ENCODE data around the gene CS. TPM values are rescaled to one million over a fixed set of nuclear protein-coding genes. Genes with fewer than 3 reads are reported as not detected.
"Not testable (repeated sequence)": the region's sequence is repeated elsewhere in the genome, so short reads cannot be mapped to it uniquely, and the experiment has no call there.

The CS gene
- total and polyA plus RNA-seq, 2 donors (not counting 1 experiment from before 2014, with no cell fraction given): 117 to 170 TPM

- peaks cover 3% of the 10 kb centered on the region for H3K36me3 ChIP-seq (ENCODE audit: control insufficient read depth, insufficient read depth, low read length)
- no peaks in the 10 kb centered on the region for H3K27me3 ChIP-seq (ENCODE audit: control insufficient read depth, insufficient read depth, low read length)
- no peaks in the 10 kb centered on the region for H4K20me1 ChIP-seq (ENCODE audit: control insufficient read depth, extremely low read depth, insufficient read depth, low read length)
- H2AFZ ChIP-seq (ENCODE audit: low read length): no peak overlapping the region
- H3K27ac ChIP-seq (ENCODE audit: insufficient read depth, low read length): no peak overlapping the region
- no peak overlapping the region for H3K4me2 ChIP-seq (ENCODE audit: extremely low read depth, insufficient read depth, low read length)
- DNase-seq (ENCODE audit: low read depth in 2 of 2): no peak
- H3K4me1 ChIP-seq (ENCODE audit: control insufficient read depth, extremely low read depth, insufficient read depth, low read length): peaks cover under 1% of the 10 kb centered on the region
- H3K4me3 ChIP-seq (replicated peaks in 1 of 4; ENCODE audit: control extremely low read depth in 1 of 4, insufficient read depth in 1 of 4, low read depth in 3 of 4, low read length in 4 of 4): no peak overlapping the region
- no peak overlapping the region for H3K9ac ChIP-seq (ENCODE audit: insufficient read depth, low read length)
- no peaks in the 10 kb centered on the region for H3K79me2 ChIP-seq (ENCODE audit: control insufficient read depth, insufficient read depth, low read length)
- no peaks in the 10 kb centered on the region for H3K9me3 ChIP-seq (ENCODE audit: control insufficient read depth, insufficient read depth, low read depth, low read length)
- TF ChIP-seq CTCF (conservative IDR thresholded peaks at IDR 0.05 in 1 of 2, IDR thresholded peaks at IDR 0.05 in 1 of 2; ENCODE audit: low read depth in 1 of 2, low read length in 2 of 2): no peak
- TF ChIP-seq EZH2 (IDR thresholded peaks at IDR 0.05; ENCODE audit: low read length, missing control alignments): no peak
Measured at GRCh38 chr12:56326126-56326525, 26.0 kb upstream of the CS start.

GRCh38 chr12:56324206-56324605 is 24.1 kb upstream of the CS start:
- Histone ChIP-seq H4K20me1 (ENCODE audit: control insufficient read depth, extremely low read depth, insufficient read depth, low read length) (no peaks in the 10 kb centered on the region), H3K27ac (ENCODE audit: insufficient read depth, low read length) (no peak overlapping the region), H2AFZ (ENCODE audit: low read length) (no peak overlapping the region), H3K9ac (ENCODE audit: insufficient read depth, low read length) (no peak overlapping the region), H3K4me2 (ENCODE audit: extremely low read depth, insufficient read depth, low read length) (no peak overlapping the region), H3K4me3 (replicated peaks in 1 of 4; ENCODE audit: control extremely low read depth in 1 of 4, insufficient read depth in 1 of 4, low read depth in 3 of 4, low read length in 4 of 4) (no peak overlapping the region), H3K9me3 (ENCODE audit: control insufficient read depth, insufficient read depth, low read depth, low read length) (no peaks in the 10 kb centered on the region), H3K79me2 (ENCODE audit: control insufficient read depth, insufficient read depth, low read length) (no peaks in the 10 kb centered on the region), H3K27me3 (ENCODE audit: control insufficient read depth, insufficient read depth, low read length) (no peaks in the 10 kb centered on the region), H3K4me1 (ENCODE audit: control insufficient read depth, extremely low read depth, insufficient read depth, low read length) (peaks cover 3% of the 10 kb centered on the region), H3K36me3 (ENCODE audit: control insufficient read depth, insufficient read depth, low read length) (peaks cover 3% of the 10 kb centered on the region)
- TF ChIP-seq EZH2 (IDR thresholded peaks at IDR 0.05; ENCODE audit: low read length, missing control alignments): no peak
- DNase-seq (ENCODE audit: low read depth in 2 of 2): no peak

GRCh38 chr12:56321610-56322009 is 21.5 kb upstream of the CS start:
- not testable (repeated sequence) for H3K4me2 ChIP-seq (ENCODE audit: extremely low read depth, insufficient read depth, low read length); H3K79me2 ChIP-seq (ENCODE audit: control insufficient read depth, insufficient read depth, low read length); H3K36me3 ChIP-seq (ENCODE audit: control insufficient read depth, insufficient read depth, low read length); H3K9ac ChIP-seq (ENCODE audit: insufficient read depth, low read length); DNase-seq (ENCODE audit: low read depth in 2 of 2); H2AFZ ChIP-seq (ENCODE audit: low read length); H3K4me3 ChIP-seq (replicated peaks in 1 of 4; ENCODE audit: control extremely low read depth in 1 of 4, insufficient read depth in 1 of 4, low read depth in 3 of 4, low read length in 4 of 4); H3K9me3 ChIP-seq (ENCODE audit: control insufficient read depth, insufficient read depth, low read depth, low read length); H4K20me1 ChIP-seq (ENCODE audit: control insufficient read depth, extremely low read depth, insufficient read depth, low read length); H3K4me1 ChIP-seq (ENCODE audit: control insufficient read depth, extremely low read depth, insufficient read depth, low read length); H3K27ac ChIP-seq (ENCODE audit: insufficient read depth, low read length); H3K27me3 ChIP-seq (ENCODE audit: control insufficient read depth, insufficient read depth, low read length)

- TF ChIP-seq CTCF (conservative IDR thresholded peaks at IDR 0.05 in 1 of 2, IDR thresholded peaks at IDR 0.05 in 1 of 2; ENCODE audit: low read depth in 1 of 2, low read length in 2 of 2) (no peak), EZH2 (IDR thresholded peaks at IDR 0.05; ENCODE audit: low read length, missing control alignments) (no peak)
- H3K4me2 ChIP-seq (ENCODE audit: extremely low read depth, insufficient read depth, low read length): no peak overlapping the region
- no peaks in the 10 kb centered on the region for H4K20me1 ChIP-seq (ENCODE audit: control insufficient read depth, extremely low read depth, insufficient read depth, low read length)
- H3K79me2 ChIP-seq (ENCODE audit: control insufficient read depth, insufficient read depth, low read length): no peaks in the 10 kb centered on the region
- H3K9me3 ChIP-seq (ENCODE audit: control insufficient read depth, insufficient read depth, low read depth, low read length): no peaks in the 10 kb centered on the region
- no peak overlapping the region for H2AFZ ChIP-seq (ENCODE audit: low read length)
- H3K27me3 ChIP-seq (ENCODE audit: control insufficient read depth, insufficient read depth, low read length): no peaks in the 10 kb centered on the region
- no peak overlapping the region for H3K4me3 ChIP-seq (replicated peaks in 1 of 4; ENCODE audit: control extremely low read depth in 1 of 4, insufficient read depth in 1 of 4, low read depth in 3 of 4, low read length in 4 of 4)
- H3K4me1 ChIP-seq (ENCODE audit: control insufficient read depth, extremely low read depth, insufficient read depth, low read length): peaks cover 3% of the 10 kb centered on the region
- peak in 1 of 2 donors; percentile 20 for DNase-seq (ENCODE audit: low read depth in 2 of 2)
- H3K9ac ChIP-seq (ENCODE audit: insufficient read depth, low read length): no peak overlapping the region
- H3K36me3 ChIP-seq (ENCODE audit: control insufficient read depth, insufficient read depth, low read length): peaks cover 3% of the 10 kb centered on the region
- no peak overlapping the region for H3K27ac ChIP-seq (ENCODE audit: insufficient read depth, low read length)
Measured at GRCh38 chr12:56321027-56321426, 20.9 kb upstream of the CS start.
